GM12875 (cell line): Measurements from ENCODE around the gene TFDP1.

ENCODE experiments used
- H3K4me3 ChIP-seq: one replicate; pipeline ENCODE4 v1.5.1; 2011; ENCODE audit warnings: low read depth, low read length, control low read depth
- CTCF ChIP-seq: IDR thresholded peaks from 2 replicates; pipeline ENCODE4 v1.5.1; 2011; ENCODE audit warnings: low read depth, mild to moderate bottlenecking, control low read depth, inconsistent platforms, low read length, moderate library complexity, borderline replicate concordance; ENCODE audit not compliant: insufficient read depth

Gene TFDP1

DNA sequence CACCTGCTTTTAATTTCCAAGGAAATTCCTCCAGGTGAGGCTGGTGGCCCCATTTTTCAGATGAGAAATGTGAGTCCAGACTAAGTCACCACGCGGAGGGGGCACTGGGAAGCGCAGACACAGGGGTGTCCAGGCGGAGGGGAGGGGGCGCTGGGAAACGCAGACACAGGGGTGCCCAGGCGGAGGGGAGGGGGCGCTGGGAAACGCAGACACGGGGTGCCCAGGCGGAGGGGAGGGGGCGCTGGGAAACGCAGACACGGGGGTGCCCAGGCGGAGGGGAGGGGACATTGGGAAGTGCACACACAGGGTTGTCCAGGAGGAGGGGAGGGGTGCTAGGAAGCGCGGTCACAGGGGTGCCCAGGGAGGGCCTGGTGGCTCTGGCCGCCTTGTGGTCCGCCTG lies 86.0 kb downstream of the TFDP1 start:
- no peak overlapping the region for H3K4me3 ChIP-seq
- no peak for TF ChIP-seq CTCF

GRCh38 chr13:113671066-113672001 lies 86.8 kb downstream of the TFDP1 start:
- no peak for TF ChIP-seq CTCF
- no peak overlapping the region for H3K4me3 ChIP-seq

DNA sequence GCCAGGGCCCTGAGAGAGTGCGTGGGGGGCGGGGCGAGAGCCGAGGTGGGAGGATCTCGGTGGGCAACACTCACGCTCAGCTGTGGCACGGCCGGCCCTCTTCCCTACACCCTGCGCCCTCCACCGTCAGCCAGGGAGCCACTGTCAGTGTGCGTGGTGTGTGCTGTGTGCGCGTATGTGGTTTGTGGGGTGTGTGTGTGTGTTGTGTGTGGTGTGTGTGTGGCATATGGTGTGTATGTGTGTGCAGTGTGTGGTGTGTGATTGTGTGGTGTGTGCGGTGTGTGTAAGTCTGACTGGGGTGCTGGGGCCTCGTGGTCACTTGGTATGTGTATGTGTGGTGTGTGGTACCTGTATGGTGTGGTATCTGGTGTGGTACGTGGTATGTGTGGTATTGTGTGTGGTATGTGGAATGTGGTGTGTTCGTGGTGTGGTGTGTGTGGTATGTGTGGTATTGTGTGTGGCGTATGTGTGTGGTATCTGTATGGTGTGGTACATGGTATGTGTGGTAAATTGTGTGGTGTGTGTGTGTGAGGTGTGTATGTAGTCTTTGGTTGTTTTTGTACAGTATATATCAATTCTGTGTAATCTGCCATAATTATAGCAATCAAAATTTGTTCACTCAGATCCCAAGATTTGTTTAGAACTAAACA lies 87.6 kb downstream of the TFDP1 start:
- H3K4me3 ChIP-seq, result no peak overlapping the region
- TF ChIP-seq CTCF, result no peak
